Measurements from ENCODE around the gene BPIFA2.

- no peak for TF ChIP-seq FOXJ3 (CRISPR knock-in tag; IDR thresholded peaks at IDR 0.05)
- TF ChIP-seq RHOXF2B (CRISPR knock-in tag; conservative IDR thresholded peaks at IDR 0.05) = no peak
- no peak for TF ChIP-seq ZNF384 (IDR thresholded peaks at IDR 0.05; ENCODE audit: low read depth, low read length)
- no peak for TF ChIP-seq ZNF282 (CRISPR knock-in tag; IDR thresholded peaks at IDR 0.05)
- TF ChIP-seq PATZ1 (CRISPR knock-in tag; IDR thresholded peaks at IDR 0.05; ENCODE audit: borderline replicate concordance) = no peak
- no peak for TF ChIP-seq SMAD3 (CRISPR knock-in tag; conservative IDR thresholded peaks at IDR 0.05)
- TF ChIP-seq, protein P1, sequence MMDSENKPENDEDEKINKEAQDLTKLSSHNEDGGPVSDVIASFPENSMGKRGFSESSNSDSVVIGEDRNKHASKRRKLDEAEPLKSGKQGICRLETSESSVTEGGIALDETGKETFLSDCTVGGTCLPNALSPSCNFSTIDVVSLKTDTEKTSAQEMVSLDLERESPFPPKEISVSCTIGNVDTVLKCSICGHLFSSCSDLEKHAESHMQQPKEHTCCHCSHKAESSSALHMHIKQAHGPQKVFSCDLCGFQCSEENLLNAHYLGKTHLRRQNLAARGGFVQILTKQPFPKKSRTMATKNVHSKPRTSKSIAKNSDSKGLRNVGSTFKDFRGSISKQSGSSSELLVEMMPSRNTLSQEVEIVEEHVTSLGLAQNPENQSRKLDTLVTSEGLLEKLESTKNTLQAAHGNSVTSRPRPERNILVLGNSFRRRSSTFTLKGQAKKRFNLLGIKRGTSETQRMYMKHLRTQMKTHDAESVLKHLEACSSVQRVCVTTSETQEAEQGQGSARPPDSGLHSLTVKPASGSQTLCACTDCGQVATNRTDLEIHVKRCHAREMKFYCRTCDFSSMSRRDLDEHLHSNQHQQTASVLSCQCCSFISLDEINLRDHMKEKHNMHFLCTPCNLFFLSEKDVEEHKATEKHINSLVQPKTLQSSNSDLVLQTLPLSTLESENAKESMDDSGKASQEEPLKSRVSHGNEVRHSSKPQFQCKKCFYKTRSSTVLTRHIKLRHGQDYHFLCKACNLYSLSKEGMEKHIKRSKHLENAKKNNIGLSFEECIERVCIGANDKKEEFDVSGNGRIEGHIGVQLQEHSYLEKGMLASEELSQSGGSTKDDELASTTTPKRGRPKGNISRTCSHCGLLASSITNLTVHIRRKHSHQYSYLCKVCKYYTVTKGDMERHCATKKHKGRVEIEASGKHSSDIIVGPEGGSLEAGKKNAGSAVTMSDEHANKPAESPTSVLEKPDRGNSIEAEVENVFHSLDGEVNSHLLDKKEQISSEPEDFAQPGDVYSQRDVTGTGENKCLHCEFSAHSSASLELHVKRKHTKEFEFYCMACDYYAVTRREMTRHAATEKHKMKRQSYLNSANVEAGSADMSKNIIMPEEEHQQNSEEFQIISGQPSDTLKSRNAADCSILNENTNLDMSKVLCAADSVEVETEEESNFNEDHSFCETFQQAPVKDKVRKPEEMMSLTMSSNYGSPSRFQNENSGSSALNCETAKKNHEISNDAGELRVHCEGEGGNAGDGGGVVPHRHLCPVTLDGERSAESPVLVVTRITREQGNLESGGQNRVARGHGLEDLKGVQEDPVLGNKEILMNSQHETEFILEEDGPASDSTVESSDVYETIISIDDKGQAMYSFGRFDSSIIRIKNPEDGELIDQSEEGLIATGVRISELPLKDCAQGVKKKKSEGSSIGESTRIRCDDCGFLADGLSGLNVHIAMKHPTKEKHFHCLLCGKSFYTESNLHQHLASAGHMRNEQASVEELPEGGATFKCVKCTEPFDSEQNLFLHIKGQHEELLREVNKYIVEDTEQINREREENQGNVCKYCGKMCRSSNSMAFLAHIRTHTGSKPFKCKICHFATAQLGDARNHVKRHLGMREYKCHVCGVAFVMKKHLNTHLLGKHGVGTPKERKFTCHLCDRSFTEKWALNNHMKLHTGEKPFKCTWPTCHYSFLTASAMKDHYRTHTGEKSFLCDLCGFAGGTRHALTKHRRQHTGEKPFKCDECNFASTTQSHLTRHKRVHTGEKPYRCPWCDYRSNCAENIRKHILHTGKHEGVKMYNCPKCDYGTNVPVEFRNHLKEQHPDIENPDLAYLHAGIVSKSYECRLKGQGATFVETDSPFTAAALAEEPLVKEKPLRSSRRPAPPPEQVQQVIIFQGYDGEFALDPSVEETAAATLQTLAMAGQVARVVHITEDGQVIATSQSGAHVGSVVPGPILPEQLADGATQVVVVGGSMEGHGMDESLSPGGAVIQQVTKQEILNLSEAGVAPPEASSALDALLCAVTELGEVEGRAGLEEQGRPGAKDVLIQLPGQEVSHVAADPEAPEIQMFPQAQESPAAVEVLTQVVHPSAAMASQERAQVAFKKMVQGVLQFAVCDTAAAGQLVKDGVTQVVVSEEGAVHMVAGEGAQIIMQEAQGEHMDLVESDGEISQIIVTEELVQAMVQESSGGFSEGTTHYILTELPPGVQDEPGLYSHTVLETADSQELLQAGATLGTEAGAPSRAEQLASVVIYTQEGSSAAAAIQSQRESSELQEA (IDR thresholded peaks at IDR 0.05; ENCODE audit: low read depth) = no peak
- no peak for TF ChIP-seq POLR2AphosphoS5 (IDR thresholded peaks at IDR 0.05; ENCODE audit: control insufficient read depth, insufficient read depth, low read depth, low read length)
Measured at GRCh38 chr20:33210371-33210770, 42.4 kb downstream of the BPIFA2 start.
